Renal cortex interstitium (tissue), 11 donors: ENCODE data around the gene RBMS3. TPM values are rescaled to one million over a fixed set of nuclear protein-coding genes. Genes with fewer than 3 reads are reported as not detected.

ENCODE experiments used
- DNase-seq, 11 donors: peaks; one replicate each; pipeline ENCODE4 v3.0.0-alpha.2; 2013; ENCODE audit warnings: low read depth in 9 of 11, low spot score in 4 of 11; ENCODE audit errors: extremely low read depth in 1 of 11
- polyA plus RNA-seq, 3 donors: library from polyadenylated mRNA; unstranded; fragments of 120-200 nt; gene quantifications; one replicate each; pipeline ENCODE4 v1.2.1, GENCODE V29; 2013; ENCODE audit not compliant: insufficient read length in 3 of 3

RBMS3 gene
- polyA plus RNA-seq, 3 donors = 13.6 to 15.7 (median 14.4) TPM

DNA sequence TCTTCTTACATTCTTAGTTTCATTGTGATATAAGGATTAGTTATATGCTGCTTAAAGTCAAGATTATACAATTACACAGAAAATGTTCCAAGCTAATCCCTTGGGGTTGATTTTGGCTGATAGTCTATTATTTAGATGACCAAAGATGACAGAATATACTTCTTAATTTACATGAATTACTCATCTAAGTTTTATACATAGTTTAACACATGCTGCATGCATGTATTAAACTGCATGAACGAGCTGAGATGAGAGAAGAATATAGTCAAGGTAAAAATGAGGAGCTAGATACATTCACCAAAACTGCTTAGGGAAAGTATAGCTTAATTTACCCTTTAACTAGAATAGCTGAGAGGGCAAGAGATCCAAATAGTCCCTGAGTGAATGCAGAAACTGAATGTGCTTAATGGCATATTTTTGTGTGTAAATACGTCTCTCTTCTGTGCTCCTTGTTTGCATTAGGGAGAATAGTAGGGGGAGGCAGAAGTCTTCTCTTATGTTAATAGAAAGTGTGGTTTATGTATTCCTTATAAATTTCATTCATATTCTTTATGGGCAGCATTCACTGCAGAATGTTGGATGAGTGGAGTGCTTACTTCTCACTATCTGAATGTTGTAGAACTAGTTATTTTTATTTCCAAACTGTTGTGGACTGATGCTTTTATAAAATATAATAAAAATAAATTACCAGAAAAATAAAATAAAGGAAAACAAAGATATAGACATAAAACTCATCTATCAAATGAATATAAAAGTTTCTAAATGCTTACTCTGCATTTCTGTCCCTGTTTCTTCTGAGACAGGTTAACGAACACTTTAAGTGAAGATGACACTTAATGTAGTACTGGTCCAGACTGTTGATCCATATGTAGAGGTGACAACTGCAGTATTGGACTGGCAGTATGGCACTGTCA lies 327.8 kb downstream of the RBMS3 start:
- no peak for DNase-seq

DNA sequence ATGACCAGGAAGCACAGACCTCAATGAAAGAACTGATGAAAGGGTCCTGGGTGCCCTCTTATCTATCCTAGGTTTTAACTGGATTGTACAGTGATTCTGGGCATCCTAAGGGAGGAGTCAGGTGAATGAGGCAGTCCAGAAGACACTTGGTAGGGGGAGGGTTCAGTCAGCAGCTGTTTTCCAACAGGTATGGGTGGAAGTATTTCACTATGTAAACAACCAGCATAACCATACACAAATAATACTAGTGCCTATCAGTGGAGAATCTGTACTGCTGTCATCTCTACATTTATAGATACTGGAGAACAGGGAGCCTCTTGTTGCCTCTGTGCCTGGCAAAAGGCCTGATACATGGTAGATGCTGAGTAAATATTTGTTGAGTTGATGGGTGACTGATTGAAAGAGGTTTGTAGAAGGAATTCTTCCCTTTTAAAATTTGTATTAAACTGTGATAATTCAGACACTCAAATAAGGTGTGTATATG lies 328.5 kb downstream of the RBMS3 start:
- no peak for DNase-seq

DNA sequence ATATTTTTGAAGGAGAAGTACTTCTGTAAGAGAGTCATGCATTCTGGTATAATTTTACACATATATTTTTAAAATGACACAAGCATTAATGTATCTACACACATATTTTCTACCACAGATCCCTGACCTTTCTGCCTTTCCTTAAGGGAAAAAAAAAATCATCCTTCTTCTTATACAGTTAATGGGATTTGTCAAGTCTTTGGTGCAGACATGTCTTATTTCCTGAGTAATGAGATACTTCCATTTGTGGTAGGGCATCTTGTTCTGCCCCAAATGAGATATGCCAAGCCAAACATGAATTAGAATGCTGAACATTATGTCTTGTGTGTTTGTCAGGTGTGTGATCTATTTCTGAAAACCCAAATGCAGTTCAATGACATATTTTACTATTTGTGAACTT lies 329.9 kb downstream of the RBMS3 start:
- DNase-seq = no peak

DNA sequence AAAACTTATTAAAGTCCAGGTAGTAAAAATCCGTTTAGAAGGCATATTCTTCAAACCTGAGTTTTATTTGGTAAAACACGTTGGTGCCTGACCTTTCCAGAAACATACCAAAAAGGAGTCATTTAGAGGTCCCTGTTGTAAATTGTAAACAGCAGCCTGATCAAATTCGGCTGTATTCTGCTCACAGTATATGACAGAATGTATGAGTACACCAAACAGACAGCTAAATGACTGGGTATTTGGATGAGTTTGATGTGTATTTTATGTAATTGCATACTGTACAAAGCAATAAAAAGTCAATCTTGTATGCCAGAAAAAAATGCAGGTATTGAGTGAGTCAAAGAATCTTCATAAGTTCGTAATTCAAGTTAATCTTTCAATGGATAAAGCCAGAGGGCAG lies 330.4 kb downstream of the RBMS3 start:
- DNase-seq = no peak

DNA sequence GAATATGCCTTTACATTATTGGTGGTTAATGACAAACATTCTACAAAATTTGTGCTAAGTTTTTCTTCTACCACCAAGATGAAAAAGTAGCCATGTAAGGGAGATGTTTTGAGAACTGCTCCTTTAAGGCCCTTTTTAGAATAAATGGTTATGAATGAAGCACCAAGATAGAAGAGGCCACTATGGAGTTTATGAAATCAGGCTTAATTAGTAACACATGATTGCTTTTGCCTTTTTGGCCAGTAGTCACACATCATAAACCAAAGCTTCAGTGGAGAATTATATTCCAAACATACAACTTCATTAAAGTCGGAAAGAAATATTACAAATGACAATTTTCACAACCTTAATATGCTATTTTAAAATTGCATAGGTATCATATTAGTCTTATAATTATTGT lies 331.7 kb downstream of the RBMS3 start:
- DNase-seq = no peak

DNA sequence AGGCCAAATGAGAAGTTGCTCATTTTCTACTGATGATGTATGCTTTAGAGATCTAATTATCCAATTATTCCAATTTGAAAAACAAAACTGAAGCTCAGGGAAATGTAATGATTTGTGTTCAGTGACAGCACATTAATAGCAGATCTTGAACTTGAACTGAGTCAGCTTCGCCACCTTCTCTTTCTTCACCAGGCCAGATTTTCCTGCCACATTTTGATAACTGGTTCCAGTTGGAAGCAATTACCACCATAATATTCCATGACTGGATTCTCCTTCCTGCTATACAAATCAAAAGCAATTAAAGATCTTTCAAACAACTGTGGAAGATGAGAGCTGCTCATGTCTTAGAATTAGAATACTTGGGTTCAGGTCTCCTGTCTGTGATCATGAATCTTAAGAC lies 334.1 kb downstream of the RBMS3 start:
- DNase-seq = no peak

DNA sequence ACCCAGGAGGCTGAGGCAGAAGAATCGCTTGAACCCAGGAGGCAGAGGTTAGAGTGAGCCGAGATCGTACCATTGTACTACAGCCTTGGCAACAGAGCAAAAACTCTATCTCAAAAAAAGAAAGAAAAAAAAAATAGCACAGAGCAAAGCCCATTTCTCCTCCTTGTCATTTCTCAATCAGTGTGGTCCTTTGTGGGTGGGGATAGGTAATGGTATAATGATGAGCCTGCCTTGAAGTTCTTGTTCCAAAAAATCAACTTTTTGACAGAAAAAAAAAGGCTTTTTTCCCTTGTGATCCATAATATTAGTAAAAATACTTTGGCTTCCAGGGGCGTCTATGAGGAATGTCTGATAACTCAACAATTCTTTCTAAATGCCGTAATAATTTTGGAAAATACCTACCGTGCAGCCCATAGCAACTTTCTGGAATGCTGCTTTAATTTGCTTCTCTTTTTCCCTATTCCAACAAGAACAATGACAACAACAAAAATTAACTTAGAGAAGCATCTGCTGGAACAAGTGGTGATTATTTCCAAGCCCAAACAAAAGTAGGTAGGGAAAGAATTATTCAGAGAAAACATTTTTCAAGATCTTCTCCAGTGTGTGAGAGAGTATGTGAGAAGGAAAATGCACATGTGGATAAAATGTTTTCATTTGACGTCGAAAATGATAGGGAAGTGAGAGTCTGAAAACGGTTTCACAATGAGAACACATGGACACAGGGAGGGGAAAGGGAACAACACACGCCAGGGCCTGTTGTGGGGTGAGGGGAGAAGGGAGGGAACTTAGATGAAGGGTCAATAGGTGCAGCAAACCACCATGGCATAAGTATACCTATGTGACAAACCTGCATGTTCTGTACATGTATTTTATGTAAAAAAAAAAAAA lies 337.8 kb downstream of the RBMS3 start:
- no peak for DNase-seq

DNA sequence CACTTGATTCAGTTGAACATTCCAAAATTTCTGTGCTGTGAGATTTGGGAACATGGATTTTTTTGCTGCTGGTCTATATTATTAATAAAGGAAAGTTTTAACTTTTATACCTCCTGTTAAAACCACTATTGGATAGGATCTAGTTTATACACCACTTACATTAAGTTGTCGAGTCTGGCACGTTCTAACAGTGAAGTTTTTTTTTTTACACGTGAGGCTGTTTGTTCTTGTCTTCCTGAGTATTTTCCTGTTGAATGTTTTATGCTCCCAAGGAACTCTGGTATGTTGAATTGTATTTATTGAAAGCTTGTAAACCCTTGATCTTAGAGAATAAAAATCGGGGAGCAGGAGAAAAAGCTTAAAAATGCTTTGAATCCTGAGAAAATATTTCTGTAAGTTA lies 338.8 kb downstream of the RBMS3 start:
- no peak for DNase-seq

DNA sequence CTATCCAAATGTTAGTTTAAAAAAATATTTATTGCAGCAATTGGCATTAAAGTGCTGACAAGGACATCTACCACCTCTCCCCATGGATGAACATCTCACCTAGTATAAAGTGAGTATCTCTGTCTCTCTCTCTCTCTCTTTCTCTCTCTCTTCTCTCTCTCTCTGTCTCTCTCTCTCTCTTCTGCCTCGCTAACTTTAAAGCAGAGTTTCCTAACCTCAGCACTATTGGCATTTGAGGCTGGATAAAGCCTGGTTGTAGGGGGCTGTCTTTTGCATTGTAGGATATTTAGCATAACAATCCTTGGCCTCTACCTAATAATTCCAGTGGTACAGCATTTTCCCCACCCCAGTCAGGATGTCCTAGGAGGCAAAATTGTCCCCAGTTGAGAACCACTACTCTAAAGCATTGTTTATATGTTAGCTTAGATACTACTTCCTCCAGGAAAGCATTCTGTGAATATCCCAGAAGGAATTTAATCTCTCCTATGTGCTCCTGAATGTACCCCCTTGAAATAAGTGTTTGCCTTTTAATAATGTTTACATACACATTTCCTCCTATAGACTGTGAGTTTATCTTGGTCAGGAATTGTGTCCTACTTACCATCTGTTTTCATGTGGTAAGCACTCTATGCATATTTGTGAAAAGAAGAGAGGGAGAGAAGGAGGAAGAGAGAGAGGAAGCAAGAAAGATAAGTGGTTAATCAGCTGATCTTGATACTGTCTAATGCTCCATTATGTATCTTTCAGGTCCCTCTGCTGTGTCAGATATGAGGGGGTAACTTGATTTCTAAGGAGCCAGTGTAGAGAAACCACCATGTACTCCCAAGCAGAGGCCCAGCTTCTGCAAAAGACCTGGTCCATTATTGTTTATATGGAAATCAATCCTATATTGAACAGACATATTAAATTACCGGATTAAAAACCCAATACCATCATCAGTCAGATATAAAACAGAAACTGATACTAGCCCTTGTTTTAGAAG lies 346.6 kb downstream of the RBMS3 start:
- no peak for DNase-seq

DNA sequence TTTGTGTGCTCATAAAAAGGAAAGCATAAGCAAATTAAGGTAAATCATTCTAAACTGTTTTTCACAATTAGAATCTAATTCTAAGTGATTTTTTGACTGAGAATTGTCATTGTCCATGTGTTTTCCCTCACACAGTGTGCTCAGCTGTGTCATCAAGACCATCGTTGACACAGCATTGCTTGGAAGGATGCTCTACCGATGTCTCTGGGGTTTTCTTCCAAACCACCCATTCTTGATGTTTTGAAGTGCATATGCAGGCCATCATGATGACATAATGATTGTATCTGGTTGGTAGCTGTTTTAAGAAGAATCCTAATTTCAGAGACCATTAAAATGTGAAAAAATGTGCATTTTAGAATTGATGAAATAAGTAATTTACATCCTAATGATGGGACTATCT lies 347.9 kb downstream of the RBMS3 start:
- DNase-seq = no peak

DNA sequence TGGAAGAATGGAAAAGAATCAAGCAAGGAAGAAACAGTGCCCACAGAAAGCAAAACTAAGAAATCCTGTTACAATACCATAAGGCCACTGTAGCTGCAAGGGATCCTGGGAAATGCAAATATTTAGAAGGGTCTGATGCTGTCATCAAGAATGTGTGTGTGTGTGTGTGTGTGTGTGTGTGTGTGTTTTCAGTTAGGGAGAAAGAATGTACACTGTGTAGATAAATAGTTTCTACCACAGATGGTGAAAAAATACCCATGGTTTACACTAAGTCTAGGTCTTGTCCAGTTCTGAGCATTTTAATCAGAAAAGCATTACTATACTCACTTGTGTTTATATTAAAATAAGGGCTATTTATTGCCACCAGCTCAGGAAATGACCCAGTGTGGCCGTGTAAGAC lies 355.0 kb downstream of the RBMS3 start:
- DNase-seq = no peak

DNA sequence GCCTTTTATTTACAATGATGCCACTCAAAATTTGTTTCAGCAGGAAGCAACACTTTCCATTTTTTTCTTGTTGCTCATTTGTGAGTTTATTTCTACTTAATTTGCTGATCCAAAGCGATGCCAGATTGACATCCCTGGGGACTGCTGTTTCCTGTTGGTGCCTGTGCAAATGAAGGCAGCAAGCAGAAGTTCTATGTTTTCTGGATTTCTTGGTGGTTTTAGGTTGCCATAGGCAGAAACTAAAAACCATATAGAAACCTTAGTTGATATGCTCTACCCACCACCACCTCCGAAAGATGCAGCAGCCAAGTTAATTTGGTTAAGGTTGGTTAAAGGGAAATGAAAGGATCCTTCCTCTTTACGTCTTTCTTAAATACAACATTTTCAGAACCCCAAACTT lies 356.2 kb downstream of the RBMS3 start:
- no peak for DNase-seq

DNA sequence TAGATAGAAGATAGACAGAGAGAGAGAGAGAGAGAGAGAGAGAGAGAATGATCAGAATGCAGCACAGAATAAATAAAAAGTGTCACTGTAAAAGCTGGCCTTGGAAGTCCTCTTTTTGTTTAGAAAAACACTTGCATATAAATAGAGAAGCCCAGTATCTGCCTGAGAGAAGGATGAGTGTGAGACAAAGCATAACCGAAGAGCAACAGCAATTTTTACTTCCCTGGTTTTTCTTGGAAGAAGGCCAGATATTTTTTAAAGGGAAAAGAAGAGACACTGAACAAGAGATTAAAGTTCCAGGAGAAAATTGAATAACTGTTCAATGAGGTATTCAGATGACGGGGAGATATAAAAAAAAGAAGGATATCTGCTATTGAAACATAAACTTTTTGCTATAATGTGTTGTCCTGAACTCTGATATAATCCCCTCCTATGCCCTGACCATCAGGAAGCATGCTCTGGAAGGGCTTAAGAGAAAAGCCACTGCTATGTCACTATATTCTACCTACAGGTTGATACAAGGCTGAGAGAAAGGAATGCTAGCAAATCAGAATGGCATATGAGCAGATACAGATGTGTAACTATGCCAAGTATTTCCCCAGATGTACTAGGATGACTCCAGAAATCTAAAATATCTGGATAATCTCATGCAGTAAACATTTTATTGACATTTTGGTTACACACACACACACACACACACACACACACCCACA lies 358.9 kb downstream of the RBMS3 start:
- DNase-seq = no peak

DNA sequence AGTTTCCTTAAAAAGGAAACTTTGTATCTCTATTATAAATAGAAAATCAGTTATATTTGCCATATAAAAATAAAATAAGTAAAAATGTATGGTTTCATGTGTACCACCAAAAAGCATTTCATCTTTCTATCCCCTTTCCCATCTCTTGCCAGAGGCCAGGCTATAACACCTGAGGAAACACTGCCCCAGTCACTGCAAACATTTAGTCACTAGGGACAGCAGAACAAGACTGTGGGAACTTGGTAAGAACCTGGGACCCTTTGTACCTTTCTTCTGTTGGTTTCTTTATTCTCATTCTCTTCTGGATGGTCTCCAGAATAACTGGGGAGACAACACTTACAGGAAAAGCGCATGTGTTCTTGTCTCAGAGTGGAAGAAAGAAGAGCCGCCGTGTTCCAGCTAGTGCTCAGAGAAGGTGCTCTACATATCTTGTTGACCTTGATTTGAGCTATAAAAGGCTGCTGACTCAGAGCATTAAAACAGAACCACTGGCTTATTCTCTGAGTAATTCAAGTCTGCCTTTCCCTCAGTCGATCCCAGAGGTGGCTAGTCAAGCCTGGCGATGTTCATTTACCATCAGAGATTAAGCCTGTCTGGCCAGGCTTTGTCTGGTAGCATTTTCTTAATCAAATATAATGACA lies 361.6 kb downstream of the RBMS3 start:
- DNase-seq = no peak

DNA sequence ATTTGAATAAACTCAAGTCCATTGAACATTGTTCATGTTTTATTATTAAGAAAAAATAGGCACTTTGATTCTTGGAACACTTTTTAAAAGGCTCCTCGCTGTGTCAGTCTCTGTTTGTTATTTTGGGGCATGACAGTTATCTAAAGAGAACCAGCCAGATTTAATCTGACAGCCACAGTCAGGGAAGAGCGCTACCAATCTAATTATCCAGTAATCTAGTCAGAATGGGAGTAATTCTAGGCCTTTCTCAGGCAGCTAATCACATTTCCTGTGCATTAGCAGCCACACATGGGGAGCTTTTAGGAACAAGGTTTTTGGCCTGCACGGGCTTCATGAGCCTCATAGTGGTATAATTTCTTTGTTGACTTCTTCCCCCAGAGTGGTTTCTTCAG lies 362.2 kb downstream of the RBMS3 start:
- DNase-seq = no peak

DNA sequence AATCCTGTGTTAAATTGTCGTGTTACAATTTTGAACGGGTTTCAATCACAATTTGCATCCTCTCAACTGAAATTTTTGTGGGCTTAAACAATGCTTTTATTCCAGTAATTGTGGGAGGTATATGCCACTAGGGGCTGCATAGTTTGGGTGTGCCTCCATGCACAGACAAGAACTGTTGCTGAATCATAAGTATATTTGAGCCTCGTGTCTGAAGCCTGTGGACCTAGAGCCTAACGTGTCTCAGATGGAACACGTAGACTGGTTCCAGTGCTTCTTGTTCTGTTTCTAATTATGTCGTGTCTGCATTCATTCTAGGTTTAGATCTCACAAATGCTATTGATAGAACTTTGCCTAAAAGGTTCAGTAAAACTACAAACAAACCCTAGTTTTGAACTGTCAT lies 363.4 kb downstream of the RBMS3 start:
- DNase-seq = no peak

DNA sequence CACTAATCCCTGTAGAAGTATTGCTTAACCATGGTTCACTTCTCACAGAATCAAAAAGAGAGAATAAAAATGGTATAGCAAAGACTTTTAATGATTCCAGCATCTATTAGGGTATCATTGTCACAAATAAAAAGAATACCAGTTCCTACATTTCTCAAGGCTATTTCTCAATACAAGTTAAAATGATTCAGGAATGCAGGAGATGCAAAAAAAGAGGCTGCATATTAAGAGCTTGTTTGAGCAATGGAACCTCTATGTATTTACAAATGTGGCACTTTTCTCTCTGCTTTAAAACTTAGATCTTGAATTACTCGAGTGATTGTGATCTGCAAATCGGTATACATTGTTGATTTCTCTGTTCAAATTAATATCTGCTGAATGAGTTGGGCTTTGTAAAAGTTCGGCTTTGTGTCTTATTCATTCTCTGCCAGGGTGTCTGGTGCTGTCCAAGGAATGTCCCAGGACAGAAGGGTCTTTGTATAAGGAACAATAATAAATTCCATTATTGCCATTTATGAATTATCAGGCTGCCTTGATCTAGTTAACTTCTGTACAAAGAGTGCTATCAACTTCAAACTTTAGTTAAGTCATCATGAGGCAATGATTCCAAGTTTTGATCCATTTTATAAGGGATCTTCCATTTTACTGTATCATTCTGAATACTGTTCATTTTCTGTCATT lies 364.2 kb downstream of the RBMS3 start:
- no peak for DNase-seq
